Colonic mucosa (tissue), 4 donors: Measurements from ENCODE around the gene STK32B. TPM values are rescaled to one million over a fixed set of nuclear protein-coding genes. Genes with fewer than 3 reads are reported as not detected.

Experiments
- DNase-seq: peaks from one replicate; pipeline ENCODE4 v3.0.0-alpha.2; 2020
- H3K27ac ChIP-seq: fragments of 200-600 bp; one replicate; pipeline ENCODE4 v1.8.0; 2021
- H3K27me3 ChIP-seq: fragments of 200-600 bp; one replicate; pipeline ENCODE4 v1.8.0; 2021
- H3K36me3 ChIP-seq: fragments of 200-600 bp; one replicate; pipeline ENCODE4 v1.8.0; 2021
- H3K4me1 ChIP-seq: fragments of 200-600 bp; one replicate; pipeline ENCODE4 v1.8.0; 2021; ENCODE audit warnings: mild to moderate bottlenecking
- H3K4me3 ChIP-seq: fragments of 200-600 bp; one replicate; pipeline ENCODE4 v1.8.0; 2021
- H3K9ac ChIP-seq, 2 donors: one replicate each; pipeline ENCODE4 v1.7.0; 2013; ENCODE audit warnings: control low read depth in 2 of 2, low read depth in 2 of 2, low read length in 2 of 2
- H3K9me3 ChIP-seq: fragments of 200-600 bp; one replicate; pipeline ENCODE4 v1.8.0; 2021
- CTCF ChIP-seq: fragments of 200-600 bp; IDR thresholded peaks from one replicate; pipeline ENCODE4 v1.8.0; 2022; ENCODE audit warnings: antibody characterized with exemption, mild to moderate bottlenecking
- intact Hi-C: fragments of 100-400 bp; cut with DNase I; formaldehyde crosslinking; loops from one replicate; pipeline ENCODE4 v1.14.1; 2022
- total RNA-seq, 2 donors: library from RNA; stranded (reverse); fragmentation: NEBNext Ultra II Directional in 1 of 2; extraction: Animal tissue kit (Norgen Biotek cat#: 25700) in 1 of 2; gene quantifications; one replicate each; pipeline ENCODE4 v1.2.1, GENCODE V29; 2021
- donor health status: healthy.
- donor health status: DM: no; HTN: no; CAD: no.
- donor health status: DM: no; HTN: no; CAD: no.

The STK32B gene
- total RNA-seq, 2 donors from 2014 or later = 0.64 to 0.82 TPM

GRCh38 chr4:5069901-5070300 lies 18.6 kb downstream of the STK32B start:
- Histone ChIP-seq H3K27ac (no peak overlapping the region), H3K27me3 (no peaks in the 10 kb centered on the region), H3K9me3 (no peaks in the 10 kb centered on the region), H3K9ac (no peak overlapping the region), H3K4me3 (no peak overlapping the region), H3K4me1 (no peaks in the 10 kb centered on the region), H3K36me3 (no peaks in the 10 kb centered on the region)
- intact Hi-C loops = no loop called here
- TF ChIP-seq CTCF = no peak
- no peak for DNase-seq

DNA sequence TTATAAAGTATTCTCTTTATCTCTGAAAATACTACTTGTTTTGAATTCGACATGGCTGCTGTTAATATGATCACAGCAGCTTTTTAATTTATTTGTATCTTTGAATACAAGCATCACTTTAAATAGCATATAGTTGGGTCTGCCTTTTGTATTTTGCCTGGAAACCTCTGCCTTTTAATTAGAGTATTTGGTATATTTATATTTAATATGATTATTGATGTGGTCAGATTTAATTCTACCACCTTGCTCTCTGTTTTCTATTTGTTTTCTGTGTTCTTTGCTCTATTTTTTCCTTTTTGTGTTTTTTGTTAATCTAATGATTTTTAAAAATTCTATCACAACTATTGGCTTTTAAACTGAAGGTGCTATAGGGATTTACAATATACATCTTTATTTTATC lies 21.7 kb downstream of the STK32B start:
- intact Hi-C loops = no loop called here
- Histone ChIP-seq H3K9ac (no peak overlapping the region), H3K27ac (no peak overlapping the region), H3K4me1 (no peaks in the 10 kb centered on the region), H3K27me3 (no peaks in the 10 kb centered on the region), H3K36me3 (no peaks in the 10 kb centered on the region), H3K4me3 (no peak overlapping the region), H3K9me3 (no peaks in the 10 kb centered on the region)
- no peak for TF ChIP-seq CTCF
- DNase-seq = no peak

GRCh38 chr4:5078009-5078408 lies 26.7 kb downstream of the STK32B start:
- DNase-seq = no peak
- Histone ChIP-seq H3K4me1 (no peaks in the 10 kb centered on the region), H3K27ac (no peak overlapping the region), H3K36me3 (no peaks in the 10 kb centered on the region), H3K4me3 (no peak overlapping the region), H3K9ac (no peak overlapping the region), H3K27me3 (no peaks in the 10 kb centered on the region), H3K9me3 (no peaks in the 10 kb centered on the region)
- intact Hi-C loops = no loop called here
- TF ChIP-seq CTCF = no peak

DNA sequence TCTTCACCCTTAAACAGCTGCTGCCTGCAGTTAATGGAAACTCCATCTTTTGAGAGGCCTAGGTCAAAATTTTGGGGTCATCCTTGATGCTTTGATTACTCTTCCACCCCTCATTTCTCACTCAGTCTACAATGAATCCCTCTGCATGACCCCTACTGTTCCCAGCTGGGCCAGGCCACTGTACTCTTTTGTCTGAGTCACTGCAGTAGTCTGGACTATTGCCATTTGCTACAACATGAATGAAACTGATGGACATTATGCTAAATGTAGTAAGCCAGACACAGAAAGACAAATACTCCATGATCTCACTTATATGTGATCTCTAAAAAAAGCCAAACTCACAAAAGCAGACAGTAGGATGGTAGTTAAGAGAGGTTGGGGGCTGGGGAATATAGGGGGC lies 28.3 kb downstream of the STK32B start:
- intact Hi-C loops = no loop called here
- Histone ChIP-seq H3K36me3 (no peaks in the 10 kb centered on the region), H3K9ac (no peak overlapping the region), H3K4me3 (no peak overlapping the region), H3K27me3 (no peaks in the 10 kb centered on the region), H3K27ac (no peak overlapping the region), H3K9me3 (no peaks in the 10 kb centered on the region), H3K4me1 (no peaks in the 10 kb centered on the region)
- DNase-seq = no peak
- TF ChIP-seq CTCF = no peak

DNA sequence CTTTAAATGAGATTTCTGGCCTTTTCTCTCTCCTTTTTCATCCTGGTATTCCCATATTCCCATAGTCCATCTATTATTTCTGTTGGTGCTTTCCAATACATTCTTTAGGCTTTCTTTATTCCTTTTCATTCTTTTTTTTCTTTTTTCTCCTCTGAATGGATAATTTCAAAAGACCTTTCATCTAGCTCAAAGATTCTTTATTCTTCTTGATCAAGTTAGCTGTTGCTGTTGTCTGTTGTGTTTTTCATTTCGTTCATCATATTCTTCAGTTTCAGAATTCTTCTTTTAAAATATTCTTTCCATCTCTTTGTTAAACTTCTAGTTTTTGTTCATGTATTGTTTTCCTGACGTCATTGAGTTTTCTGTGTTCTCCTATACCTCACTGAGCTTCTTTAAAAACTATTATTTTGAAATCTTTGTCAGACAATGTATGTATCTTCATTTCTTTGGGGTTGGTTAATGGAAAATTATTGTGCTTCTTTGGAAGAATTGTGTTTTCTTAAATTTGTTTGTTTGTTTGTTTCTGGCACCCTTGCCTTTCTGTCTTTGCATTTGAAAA lies 30.2 kb downstream of the STK32B start:
- Histone ChIP-seq H3K36me3 (no peaks in the 10 kb centered on the region), H3K4me3 (no peak overlapping the region), H3K27ac (no peak overlapping the region), H3K9ac (no peak overlapping the region), H3K4me1 (no peaks in the 10 kb centered on the region), H3K27me3 (no peaks in the 10 kb centered on the region), H3K9me3 (no peaks in the 10 kb centered on the region)
- no peak for TF ChIP-seq CTCF
- DNase-seq = no peak
- intact Hi-C loops = no loop called here

GRCh38 chr4:5082376-5082775 lies 31.1 kb downstream of the STK32B start:
- no peak overlapping the region for H3K4me3 ChIP-seq
- no peaks in the 10 kb centered on the region for H3K36me3 ChIP-seq
- no peak overlapping the region for H3K27ac ChIP-seq
- H3K9ac ChIP-seq = no peak overlapping the region
- no peak for DNase-seq
- no peaks in the 10 kb centered on the region for H3K9me3 ChIP-seq
- no peak for TF ChIP-seq CTCF
- no peaks in the 10 kb centered on the region for H3K27me3 ChIP-seq
- no peaks in the 10 kb centered on the region for H3K4me1 ChIP-seq
- intact Hi-C loops = no loop called here
